IPS DF 19.7 (cell line): ENCODE measurements around the gene EMC6.

ENCODE experiments used
- DNase-seq: peaks from one replicate; pipeline ENCODE4 v3.0.0-alpha.2; 2013; ENCODE audit warnings: low read depth, low spot score

The EMC6 gene

GRCh38 chr17:3668279-3669084 is at the start of gene EMC6, which contains the start of gene TAX1BP3:
EMC6 (plus strand) TSS chr17:3668812; CDS start chr17:3669147, 335 bp downstream.
TAX1BP3 (minus strand) TSS chr17:3668578; CDS start chr17:3668526, 52 bp downstream.
- peak; percentile 76 for DNase-seq

GRCh38 chr17:3621146-3621720 is 47.4 kb upstream of the EMC6 start:
- DNase-seq = no peak

- no peak for DNase-seq
Observed at GRCh38 chr17:3622977-3623594, 45.5 kb upstream of the EMC6 start.

- no peak for DNase-seq
Observed at GRCh38 chr17:3626831-3627768, 41.5 kb upstream of the EMC6 start.

GRCh38 chr17:3627769-3628167 is 40.8 kb upstream of the EMC6 start:
- DNase-seq = no peak

- DNase-seq = no peak
Observed at GRCh38 chr17:3630781-3631180, 37.8 kb upstream of the EMC6 start.

- no peak for DNase-seq
Observed at GRCh38 chr17:3632287-3632686, 36.3 kb upstream of the EMC6 start.

- DNase-seq = no peak
Observed at GRCh38 chr17:3635474-3636153, 33.0 kb upstream of the EMC6 start.

GRCh38 chr17:3636154-3636907 is 32.3 kb upstream of the EMC6 start, which contains the start of the genes CTNS and SHPK:
CTNS (plus strand) TSS chr17:3636760; CDS start chr17:3640207, 3,447 bp downstream.
SHPK (minus strand) TSS chr17:3636250; CDS start chr17:3636219, 31 bp downstream.
- DNase-seq = peak; percentile 60

- no peak for DNase-seq
Observed at GRCh38 chr17:3636908-3637373, 31.7 kb upstream of the EMC6 start.

- no peak for DNase-seq
Observed at GRCh38 chr17:3639981-3640596, 28.5 kb upstream of the EMC6 start.

GRCh38 chr17:3641014-3641413 is 27.6 kb upstream of the EMC6 start:
- DNase-seq = no peak

GRCh38 chr17:3641717-3642486 is 26.7 kb upstream of the EMC6 start:
- DNase-seq = no peak

GRCh38 chr17:3643889-3644349 is 24.7 kb upstream of the EMC6 start:
- DNase-seq = no peak

- no peak for DNase-seq
Observed at GRCh38 chr17:3645310-3645709, 23.3 kb upstream of the EMC6 start.

GRCh38 chr17:3647251-3647650 is 21.4 kb upstream of the EMC6 start:
- DNase-seq = no peak

GRCh38 chr17:3647769-3648555 is 20.6 kb upstream of the EMC6 start:
- DNase-seq = no peak

- no peak for DNase-seq
Observed at GRCh38 chr17:3655766-3656165, 12.8 kb upstream of the EMC6 start.
